ENCODE results near the gene PHETA1. TPM values are rescaled to one million over a fixed set of nuclear protein-coding genes. Genes with fewer than 3 reads are reported as not detected.

Gene PHETA1
- total and polyA plus RNA-seq, 10 of the 15 experiments (the other 5 are each of a cell fraction or from before 2014, with no cell fraction given), result 0.02 to 1.3 (median 0.51) TPM; not detected in 1

DNA sequence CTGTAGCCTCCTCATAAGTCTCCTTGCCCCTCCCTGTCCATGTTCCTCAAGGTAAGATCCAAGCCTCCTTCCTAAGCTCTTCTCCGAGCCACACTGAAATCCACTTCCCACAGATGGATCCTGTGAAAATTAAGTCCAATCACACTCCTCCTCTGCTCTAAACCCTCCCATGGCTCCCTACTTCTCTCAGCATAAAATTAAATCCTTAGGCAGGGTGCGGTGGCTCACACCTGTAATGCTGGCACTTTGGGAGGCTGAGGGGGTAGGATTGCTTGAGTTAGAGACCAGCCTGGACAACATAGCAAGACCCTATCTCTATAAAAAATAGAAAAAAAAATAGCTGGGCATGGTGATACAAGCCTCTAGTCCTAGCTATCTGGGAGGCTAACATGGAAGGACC, 2.3 kb downstream of the PHETA1 start (continued):
- no peak for TF ChIP-seq ZNF384 (IDR thresholded peaks at IDR 0.05; ENCODE audit: borderline replicate concordance, low read depth, low read length)
- no peak for TF ChIP-seq BRCA1 (IDR thresholded peaks at IDR 0.05; ENCODE audit: low read depth, low read length)

DNA sequence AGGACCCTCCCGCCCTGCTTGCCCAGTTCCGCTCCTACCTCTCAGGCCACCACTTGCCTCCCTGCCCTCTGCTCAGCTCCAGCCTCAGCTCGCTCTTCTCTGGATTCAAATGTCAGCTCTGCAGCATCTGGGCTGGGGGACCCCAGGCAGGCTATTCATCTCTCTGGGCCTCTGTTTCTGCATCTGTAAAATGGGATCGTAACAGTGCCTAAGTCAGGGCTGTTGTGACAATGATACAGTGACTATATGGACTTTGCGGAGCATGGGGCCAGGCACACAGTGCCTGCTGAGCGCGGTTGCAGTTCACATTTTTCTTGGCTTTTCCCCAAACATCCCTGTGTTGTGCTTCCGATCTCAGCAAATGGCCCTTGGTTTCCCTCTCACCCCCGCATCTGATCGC, 2.8 kb downstream of the PHETA1 start:
- no peak overlapping the region for H3K9ac ChIP-seq (ENCODE audit: control insufficient read depth, insufficient read depth, low read length)
- no peaks in the 10 kb centered on the region for H3K36me3 ChIP-seq (ENCODE audit: control insufficient read depth in 2 of 2, insufficient read depth in 2 of 2, low read length in 1 of 2)
- RAD21 ChIA-PET (ENCODE audit: unreplicated experiment), result no interaction called here
- peaks cover 2% of the 10 kb centered on the region; the same call in 1 of the 2 replicates for H3K4me1 ChIP-seq (ENCODE audit: control insufficient read depth, insufficient read depth, low read length)
- in situ Hi-C loops (cut with MboI) (no loop called here), intact Hi-C loops (cut with micrococcal nuclease; ENCODE audit: unreplicated experiment) (no loop called here)
- no peak overlapping the region for H3K4me3 ChIP-seq
- BruUV-seq (replicated peaks), result TSS peak; percentile 56
- SMC1A ChIA-PET (ENCODE audit: uncharacterized antibody, unreplicated experiment), result no interaction called here
- H3K4me2 ChIP-seq (ENCODE audit: control insufficient read depth, insufficient read depth), result no peak overlapping the region
- H4K20me1 ChIP-seq (ENCODE audit: control insufficient read depth, insufficient read depth), result no peaks in the 10 kb centered on the region
- FAIRE-seq (no peak), ATAC-seq (no peak), DNase-seq (ENCODE audit: low read depth, low spot score) (no peak)
- 91% methylated on average over 10 of the region's 10 CpGs for WGBS (ENCODE audit: insufficient coverage, insufficient replicate concordance, low lambda C conversion rate, missing lambda C conversion rate)
- no peaks in the 10 kb centered on the region for H3K27me3 ChIP-seq (replicated peaks in 1 of 2; ENCODE audit: control insufficient read depth in 2 of 2, insufficient read depth in 2 of 2, low read length in 1 of 2)
- H3K9me3 ChIP-seq (replicated peaks; ENCODE audit: control insufficient read depth, insufficient read depth, low read length), result no peaks in the 10 kb centered on the region
- H3K79me2 ChIP-seq (ENCODE audit: control insufficient read depth, insufficient read depth, low read length), result no peaks in the 10 kb centered on the region
- no peak overlapping the region for H2AFZ ChIP-seq (ENCODE audit: control insufficient read depth, low read depth, low read length)
- H3K27ac ChIP-seq (ENCODE audit: control insufficient read depth, insufficient read depth), result no peak overlapping the region
- POLR2A ChIA-PET, result no interaction called here
- CTCF ChIA-PET, result interaction anchor here (0.6 kb wide), 1 partner anchor 681 kb away, joined by 3 read pairs; no protein-coding TSS in a partner anchor
- TF ChIP-seq TCF12 (IDR thresholded peaks at IDR 0.05; ENCODE audit: low read depth, low read length) (no peak), ZNF207 (IDR thresholded peaks at IDR 0.05; ENCODE audit: borderline replicate concordance) (no peak), ZNF384 (IDR thresholded peaks at IDR 0.05; ENCODE audit: borderline replicate concordance, low read depth, low read length) (no peak), STAT3 (IDR thresholded peaks at IDR 0.05; ENCODE audit: low read depth, low read length) (no peak), ETV6 (conservative IDR thresholded peaks at IDR 0.05 in 1 of 2, IDR thresholded peaks at IDR 0.05 in 1 of 2; ENCODE audit: borderline replicate concordance in 1 of 2, low read depth in 1 of 2) (no peak), POU2F2 (IDR thresholded peaks at IDR 0.05; ENCODE audit: borderline replicate concordance, low read depth, low read length) (no peak), EGR1 (IDR thresholded peaks at IDR 0.05; ENCODE audit: borderline replicate concordance in 1 of 2, low read depth in 2 of 2, low read length in 2 of 2) (no peak), DPF2 (IDR thresholded peaks at IDR 0.05) (no peak), HDAC2 (IDR thresholded peaks at IDR 0.05) (no peak), MTA2 (IDR thresholded peaks at IDR 0.05; ENCODE audit: low read depth) (no peak), RCOR1 (conservative IDR thresholded peaks at IDR 0.05; ENCODE audit: low read depth, low read length) (no peak)
- TF ChIP-seq, protein P1, sequence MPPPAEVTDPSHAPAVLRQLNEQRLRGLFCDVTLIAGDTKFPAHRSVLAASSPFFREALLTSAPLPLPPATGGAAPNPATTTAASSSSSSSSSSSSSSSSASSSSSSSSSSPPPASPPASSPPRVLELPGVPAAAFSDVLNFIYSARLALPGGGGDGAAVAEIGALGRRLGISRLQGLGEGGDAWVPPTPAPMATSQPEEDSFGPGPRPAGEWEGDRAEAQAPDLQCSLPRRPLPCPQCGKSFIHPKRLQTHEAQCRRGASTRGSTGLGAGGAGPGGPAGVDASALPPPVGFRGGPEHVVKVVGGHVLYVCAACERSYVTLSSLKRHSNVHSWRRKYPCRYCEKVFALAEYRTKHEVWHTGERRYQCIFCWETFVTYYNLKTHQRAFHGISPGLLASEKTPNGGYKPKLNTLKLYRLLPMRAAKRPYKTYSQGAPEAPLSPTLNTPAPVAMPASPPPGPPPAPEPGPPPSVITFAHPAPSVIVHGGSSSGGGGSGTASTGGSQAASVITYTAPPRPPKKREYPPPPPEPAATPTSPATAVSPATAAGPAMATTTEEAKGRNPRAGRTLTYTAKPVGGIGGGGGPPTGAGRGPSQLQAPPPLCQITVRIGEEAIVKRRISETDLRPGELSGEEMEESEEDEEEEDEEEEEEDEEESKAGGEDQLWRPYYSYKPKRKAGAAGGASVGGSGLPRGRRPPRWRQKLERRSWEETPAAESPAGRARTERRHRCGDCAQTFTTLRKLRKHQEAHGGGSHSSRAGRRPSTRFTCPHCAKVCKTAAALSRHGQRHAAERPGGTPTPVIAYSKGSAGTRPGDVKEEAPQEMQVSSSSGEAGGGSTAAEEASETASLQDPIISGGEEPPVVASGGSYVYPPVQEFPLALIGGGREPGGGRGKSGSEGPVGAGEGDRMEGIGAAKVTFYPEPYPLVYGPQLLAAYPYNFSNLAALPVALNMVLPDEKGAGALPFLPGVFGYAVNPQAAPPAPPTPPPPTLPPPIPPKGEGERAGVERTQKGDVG (CRISPR knock-in tag; IDR thresholded peaks at IDR 0.05), result no peak
- TF ChIP-seq, protein P2, sequence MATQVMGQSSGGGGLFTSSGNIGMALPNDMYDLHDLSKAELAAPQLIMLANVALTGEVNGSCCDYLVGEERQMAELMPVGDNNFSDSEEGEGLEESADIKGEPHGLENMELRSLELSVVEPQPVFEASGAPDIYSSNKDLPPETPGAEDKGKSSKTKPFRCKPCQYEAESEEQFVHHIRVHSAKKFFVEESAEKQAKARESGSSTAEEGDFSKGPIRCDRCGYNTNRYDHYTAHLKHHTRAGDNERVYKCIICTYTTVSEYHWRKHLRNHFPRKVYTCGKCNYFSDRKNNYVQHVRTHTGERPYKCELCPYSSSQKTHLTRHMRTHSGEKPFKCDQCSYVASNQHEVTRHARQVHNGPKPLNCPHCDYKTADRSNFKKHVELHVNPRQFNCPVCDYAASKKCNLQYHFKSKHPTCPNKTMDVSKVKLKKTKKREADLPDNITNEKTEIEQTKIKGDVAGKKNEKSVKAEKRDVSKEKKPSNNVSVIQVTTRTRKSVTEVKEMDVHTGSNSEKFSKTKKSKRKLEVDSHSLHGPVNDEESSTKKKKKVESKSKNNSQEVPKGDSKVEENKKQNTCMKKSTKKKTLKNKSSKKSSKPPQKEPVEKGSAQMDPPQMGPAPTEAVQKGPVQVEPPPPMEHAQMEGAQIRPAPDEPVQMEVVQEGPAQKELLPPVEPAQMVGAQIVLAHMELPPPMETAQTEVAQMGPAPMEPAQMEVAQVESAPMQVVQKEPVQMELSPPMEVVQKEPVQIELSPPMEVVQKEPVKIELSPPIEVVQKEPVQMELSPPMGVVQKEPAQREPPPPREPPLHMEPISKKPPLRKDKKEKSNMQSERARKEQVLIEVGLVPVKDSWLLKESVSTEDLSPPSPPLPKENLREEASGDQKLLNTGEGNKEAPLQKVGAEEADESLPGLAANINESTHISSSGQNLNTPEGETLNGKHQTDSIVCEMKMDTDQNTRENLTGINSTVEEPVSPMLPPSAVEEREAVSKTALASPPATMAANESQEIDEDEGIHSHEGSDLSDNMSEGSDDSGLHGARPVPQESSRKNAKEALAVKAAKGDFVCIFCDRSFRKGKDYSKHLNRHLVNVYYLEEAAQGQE (IDR thresholded peaks at IDR 0.05; ENCODE audit: low read depth, low read length), result no peak
- TF ChIP-seq, protein P3, sequence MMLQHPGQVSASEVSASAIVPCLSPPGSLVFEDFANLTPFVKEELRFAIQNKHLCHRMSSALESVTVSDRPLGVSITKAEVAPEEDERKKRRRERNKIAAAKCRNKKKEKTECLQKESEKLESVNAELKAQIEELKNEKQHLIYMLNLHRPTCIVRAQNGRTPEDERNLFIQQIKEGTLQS (IDR thresholded peaks at IDR 0.05; ENCODE audit: borderline replicate concordance, extremely low read depth, low read depth, low read length), result no peak

Data from GM12878 (cell line).